H1 (cell line): ENCODE data around the gene NPNT. TPM values are rescaled to one million over a fixed set of nuclear protein-coding genes. Genes with fewer than 3 reads are reported as not detected.

Experiments used
- BRCA1 ChIP-seq: IDR thresholded peaks from 2 replicates; pipeline ENCODE4 v1.6.1; 2012; ENCODE audit warnings: low read depth, low read length, improper control_type of control experiment
- CBX8 ChIP-seq: fragments of 300-800, 300-1000 bp; sonication (generic); IDR thresholded peaks from 2 replicates; pipeline ENCODE4 v1.7.1; 2016; ENCODE audit warnings: low read depth, low read length, borderline replicate concordance
- CREB1 ChIP-seq: IDR thresholded peaks from 2 replicates; pipeline ENCODE4 v1.6.1; 2012; ENCODE audit warnings: inconsistent platforms
- EZH2 ChIP-seq: fragments of 200-600 bp; sonication (generic); IDR thresholded peaks from 2 replicates; pipeline ENCODE4 v1.7.1; 2012; ENCODE audit warnings: low read depth, mild to moderate bottlenecking, moderate library complexity, low read length, inconsistent platforms; ENCODE audit not compliant: severe bottlenecking
- FOSL1 ChIP-seq: IDR thresholded peaks from 2 replicates; pipeline ENCODE4 v1.6.1; 2011; ENCODE audit warnings: mild to moderate bottlenecking, low read depth, low read length, moderate library complexity; ENCODE audit not compliant: insufficient read depth
- GABPA ChIP-seq: IDR thresholded peaks from 2 replicates; pipeline ENCODE4 v1.6.1; 2011; ENCODE audit warnings: mild to moderate bottlenecking, low read length, moderate library complexity, borderline replicate concordance; ENCODE audit not compliant: insufficient read depth
- GTF2F1 ChIP-seq: IDR thresholded peaks from 2 replicates; pipeline ENCODE4 v1.6.1; 2012; ENCODE audit warnings: low read depth, low read length, improper control_type of control experiment, borderline replicate concordance
- HDAC2 ChIP-seq, 2 experiments: fragments of 300-600 bp in 1 of 2; sonication (generic) in 1 of 2; IDR thresholded peaks; 2 replicates each; pipeline ENCODE4 v1.6.1; 2011 to 2012; ENCODE audit warnings: low read depth in 2 of 2, low read length in 2 of 2, mild to moderate bottlenecking in 2 of 2, moderate library complexity in 2 of 2, borderline replicate concordance in 1 of 2, inconsistent platforms in 1 of 2
- KDM4A ChIP-seq: IDR thresholded peaks from one replicate; pipeline ENCODE4 v1.7.1; 2012; ENCODE audit warnings: low read depth, mild to moderate bottlenecking, moderate library complexity, low read length, inconsistent platforms; ENCODE audit not compliant: severe bottlenecking
- KDM5A ChIP-seq: fragments of 200-600 bp; IDR thresholded peaks from 2 replicates; pipeline ENCODE4 v1.7.1; 2012; ENCODE audit warnings: mild to moderate bottlenecking, low read length, inconsistent platforms, mixed read lengths
- NANOG ChIP-seq: IDR thresholded peaks from 2 replicates; pipeline ENCODE4 v1.6.1; 2011; ENCODE audit warnings: low read length, low read depth, mild to moderate bottlenecking, inconsistent platforms; ENCODE audit not compliant: insufficient read depth, poor library complexity, severe bottlenecking
- NRF1 ChIP-seq: IDR thresholded peaks from 2 replicates; pipeline ENCODE4 v1.6.1; 2011; ENCODE audit warnings: mild to moderate bottlenecking, low read depth, low read length, improper control_type of control experiment
- PHF8 ChIP-seq: fragments of 200-600 bp; sonication (generic); conservative IDR thresholded peaks from 2 replicates; pipeline ENCODE4 v1.7.1; 2012; ENCODE audit warnings: low read depth, mild to moderate bottlenecking, inconsistent platforms, low read length, moderate library complexity
- POLR2A ChIP-seq, 2 experiments: IDR thresholded peaks; 1 replicate in 1 of 2; 2 replicates in 1 of 2; pipeline ENCODE4 v1.6.1; 2011; ENCODE audit warnings: low read depth in 2 of 2, low read length in 2 of 2, mild to moderate bottlenecking in 2 of 2; ENCODE audit errors: control extremely low read depth in 1 of 2
- POU5F1 ChIP-seq: IDR thresholded peaks from 2 replicates; pipeline ENCODE4 v1.6.1; 2011; ENCODE audit warnings: low read depth, mild to moderate bottlenecking, low read length, moderate library complexity
- SAP30 ChIP-seq: fragments of 300-600 bp; sonication (generic); IDR thresholded peaks from 2 replicates; pipeline ENCODE4 v1.7.1; 2012; ENCODE audit warnings: low read length, moderate library complexity, mild to moderate bottlenecking, inconsistent platforms; ENCODE audit not compliant: insufficient read depth, insufficient replicate concordance
- SIRT6 ChIP-seq: IDR thresholded peaks from one replicate; pipeline ENCODE4 v1.7.1; 2012; ENCODE audit warnings: low read length, inconsistent platforms
- SIX5 ChIP-seq: IDR thresholded peaks from 2 replicates; pipeline ENCODE4 v1.6.1; 2011; ENCODE audit warnings: mild to moderate bottlenecking, low read depth, low read length
- SP1 ChIP-seq: IDR thresholded peaks from 2 replicates; pipeline ENCODE4 v1.6.1; 2011; ENCODE audit warnings: low read depth, low read length
- SP4 ChIP-seq: IDR thresholded peaks from 2 replicates; pipeline ENCODE4 v1.6.1; 2012; ENCODE audit warnings: low read length, inconsistent platforms
- TBP ChIP-seq: IDR thresholded peaks from 2 replicates; pipeline ENCODE4 v1.6.1; 2011; ENCODE audit warnings: low read depth, low read length, improper control_type of control experiment
- TEAD4 ChIP-seq: IDR thresholded peaks from 2 replicates; pipeline ENCODE4 v1.6.1; 2012; ENCODE audit warnings: low read depth, low read length, inconsistent platforms, mixed read lengths
- polyA plus RNA-seq, 7 experiments: library from polyadenylated mRNA; depleted of rRNA in 3 of 7; stranded (reverse) in 5 of 7; unstranded in 2 of 7; fragments of >200 nt in 5 of 7; fragments of 200-250 nt in 2 of 7; gene quantifications; 1 replicate in 5 of 7; 2 replicates in 1 of 7; 4 replicates in 1 of 7; pipeline versions ENCODE4 v1.2.1 to v1.2.3, GENCODE V29; 2011 to 2013; ENCODE audit warnings: missing spikeins in 2 of 7, mixed read lengths in 2 of 7
- total RNA-seq: library from RNA; stranded (reverse); fragmentation: NEBNext Ultra II Directional; extraction: Animal tissue kit (Norgen Biotek cat#: 25700); gene quantifications from 2 replicates; pipeline ENCODE4 v1.2.1, GENCODE V29; 2021
- TF ChIP-seq, protein P1 (sequence below): IDR thresholded peaks from 2 replicates; pipeline ENCODE4 v1.6.1; 2012; ENCODE audit warnings: inconsistent platforms
- TF ChIP-seq, protein P2 (sequence below): IDR thresholded peaks from 2 replicates; pipeline ENCODE4 v1.6.1; 2012; ENCODE audit warnings: inconsistent platforms

The NPNT gene
- total and polyA plus RNA-seq, 2 of the 8 experiments (the other 6 are each of a cell fraction or from before 2014, with no cell fraction given) = 0.24 to 0.97 TPM

DNA sequence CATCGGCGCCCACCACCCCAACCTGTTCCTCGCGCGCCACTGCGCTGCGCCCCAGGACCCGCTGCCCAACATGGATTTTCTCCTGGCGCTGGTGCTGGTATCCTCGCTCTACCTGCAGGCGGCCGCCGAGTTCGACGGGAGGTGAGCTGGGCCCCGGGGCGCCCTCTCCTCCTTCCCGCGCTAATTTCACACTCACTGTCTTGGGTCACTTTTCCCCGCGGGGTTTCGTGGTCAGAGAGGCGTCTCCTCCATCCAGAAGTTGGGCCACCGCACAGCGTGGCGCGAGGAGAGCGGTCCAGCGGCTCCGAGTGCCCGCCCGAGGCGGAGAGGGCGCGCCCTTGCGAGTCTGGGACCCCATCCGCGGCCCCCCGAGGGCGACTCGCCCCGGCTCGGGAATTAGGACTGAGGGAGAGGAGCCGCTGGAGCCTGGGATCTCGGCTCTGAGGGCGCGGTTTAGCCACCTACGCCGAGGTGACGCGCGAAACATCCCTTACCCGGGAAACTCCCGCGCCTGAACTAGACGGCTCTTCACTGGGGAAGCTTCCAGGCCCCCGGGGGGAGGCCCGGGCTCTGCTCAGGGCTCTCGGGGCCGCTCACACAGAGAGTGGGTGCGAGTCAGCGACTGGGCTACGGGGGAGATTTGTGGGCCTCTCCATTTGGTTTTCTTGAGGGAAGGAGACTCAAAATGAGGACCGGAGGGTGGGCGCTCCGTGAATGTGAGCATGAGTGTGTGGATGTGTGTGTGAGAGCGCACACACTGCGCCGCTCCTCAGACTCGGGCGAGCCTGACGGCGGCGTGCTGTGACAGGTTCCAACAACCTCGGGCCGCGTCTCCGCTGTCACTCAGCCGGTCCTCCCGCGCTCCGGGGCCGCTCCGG lies 551 bp downstream of the NPNT start (continued):
- no peak for TF ChIP-seq SAP30
- no peak for TF ChIP-seq SP1
- no peak for TF ChIP-seq FOSL1
- TF ChIP-seq TEAD4 = no peak
- TF ChIP-seq GTF2F1 = no peak
- TF ChIP-seq KDM5A = no peak
- no peak for TF ChIP-seq SP4
- TF ChIP-seq CREB1 = no peak
- TF ChIP-seq NANOG = no peak
- no peak for TF ChIP-seq HDAC2 (IDR thresholded peaks at IDR 0.05; ENCODE audit: borderline replicate concordance in 1 of 2, low read depth in 2 of 2, low read length in 2 of 2)
- TF ChIP-seq BRCA1 = no peak
- no peak; the same call in 1 of the 2 replicates for TF ChIP-seq PHF8
- no peak for TF ChIP-seq TBP
- no peak for TF ChIP-seq NRF1
- no peak for TF ChIP-seq POLR2A (IDR thresholded peaks at IDR 0.05; ENCODE audit: control extremely low read depth in 1 of 2, low read depth in 2 of 2, low read length in 2 of 2)
- no peak for TF ChIP-seq POU5F1
- peak; percentile 21 for TF ChIP-seq KDM4A
- TF ChIP-seq, protein P1, sequence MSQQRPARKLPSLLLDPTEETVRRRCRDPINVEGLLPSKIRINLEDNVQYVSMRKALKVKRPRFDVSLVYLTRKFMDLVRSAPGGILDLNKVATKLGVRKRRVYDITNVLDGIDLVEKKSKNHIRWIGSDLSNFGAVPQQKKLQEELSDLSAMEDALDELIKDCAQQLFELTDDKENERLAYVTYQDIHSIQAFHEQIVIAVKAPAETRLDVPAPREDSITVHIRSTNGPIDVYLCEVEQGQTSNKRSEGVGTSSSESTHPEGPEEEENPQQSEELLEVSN = peak; percentile 82
- TF ChIP-seq SIX5 = no peak
- peak; percentile 82 for TF ChIP-seq EZH2
- TF ChIP-seq SIRT6 = no peak
- TF ChIP-seq CBX8 = no peak
- TF ChIP-seq, protein P2, sequence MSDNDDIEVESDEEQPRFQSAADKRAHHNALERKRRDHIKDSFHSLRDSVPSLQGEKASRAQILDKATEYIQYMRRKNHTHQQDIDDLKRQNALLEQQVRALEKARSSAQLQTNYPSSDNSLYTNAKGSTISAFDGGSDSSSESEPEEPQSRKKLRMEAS = peak; percentile 35; the same call in 1 of the 2 replicates
- no peak for TF ChIP-seq GABPA
